HL-60 (cell line): ENCODE results near the gene ANO3.

Experiments
- CTCF ChIP-seq: IDR thresholded peaks from one replicate; pipeline ENCODE4 v1.5.1; 2011; ENCODE audit warnings: low read length, control low read depth, inconsistent platforms; ENCODE audit not compliant: insufficient read depth
- GABPA ChIP-seq: IDR thresholded peaks from 2 replicates; pipeline ENCODE4 v1.6.1; 2012; ENCODE audit warnings: low read depth
- REST ChIP-seq: IDR thresholded peaks from 2 replicates; pipeline ENCODE4 v1.6.1; 2012; ENCODE audit warnings: low read depth; ENCODE audit not compliant: insufficient replicate concordance

DNA sequence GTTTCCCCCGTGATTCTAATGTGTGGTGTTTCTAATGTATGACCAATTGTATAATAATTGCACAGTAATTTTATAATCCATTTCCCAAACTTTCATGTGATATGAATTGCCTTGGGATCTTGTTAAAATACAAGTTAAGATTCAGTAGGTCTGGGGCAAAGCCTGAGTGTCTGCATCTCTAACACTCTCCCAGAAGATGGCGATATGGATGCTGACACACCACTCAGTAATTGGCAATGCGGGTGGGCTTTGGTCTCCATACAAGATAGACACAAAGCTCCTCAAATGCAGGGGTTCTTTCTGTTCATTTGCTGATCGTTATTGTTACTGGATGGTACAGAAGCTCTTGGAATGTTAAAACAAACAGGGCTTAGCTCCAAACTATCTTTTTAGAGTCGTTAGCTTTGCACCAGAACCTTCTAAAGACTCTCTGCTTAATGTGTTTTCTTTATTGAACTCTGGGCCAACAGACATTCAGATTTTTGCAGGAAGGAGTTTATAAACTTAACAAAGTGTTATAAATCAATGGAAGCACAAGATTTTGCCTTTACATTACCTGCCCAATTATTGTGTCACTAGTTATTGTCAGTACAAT, 45.4 kb upstream of the ANO3 start:
- TF ChIP-seq CTCF (peak; percentile 10), REST (no peak), GABPA (no peak)
